ENCODE data around the gene GPRC5B. TPM values are rescaled to one million over a fixed set of nuclear protein-coding genes. Genes with fewer than 3 reads are reported as not detected.
A peak's percentile ranks its signal among the peaks of the same experiment; 100 is the strongest.

The GPRC5B gene
- total and polyA plus RNA-seq, 2 of the 8 experiments (the other 6 are each of a cell fraction or from before 2014, with no cell fraction given), result 106 to 160 TPM

DNA sequence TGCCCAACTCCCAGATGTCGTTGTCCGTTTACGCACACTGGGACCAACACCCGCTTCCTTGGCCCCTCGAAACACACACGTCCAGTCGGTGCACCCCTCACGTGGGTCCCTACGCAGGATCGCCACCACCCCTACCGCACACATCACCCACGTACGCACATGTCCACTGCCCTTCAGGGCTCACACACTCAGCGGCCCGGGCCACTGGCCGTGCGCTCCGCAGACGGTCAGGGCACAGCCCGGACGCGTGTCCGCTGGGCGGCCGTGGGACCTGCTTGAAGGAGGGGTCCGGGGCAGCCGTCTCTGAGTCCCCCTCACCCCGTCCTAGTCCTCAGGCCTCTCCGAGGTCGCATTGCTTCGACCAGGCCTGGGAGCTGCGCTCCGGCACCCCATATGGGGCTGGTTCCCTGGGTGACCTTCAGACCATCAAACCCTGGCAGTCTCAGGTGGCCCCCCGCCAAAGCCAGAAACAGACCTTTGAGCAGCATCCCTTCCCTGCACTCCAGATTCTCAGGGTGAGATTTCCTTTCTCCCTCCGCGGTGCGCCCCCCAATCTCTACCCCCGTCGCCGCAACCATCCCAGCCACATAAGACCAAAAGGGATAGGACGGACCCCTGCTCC is 914 bp upstream of the GPRC5B start:
- no peak for FAIRE-seq
- peak overlapping the region; percentile 17 for H4K91ac ChIP-seq (replicated peaks; ENCODE audit: insufficient read length, low read length)
- POLR2A ChIA-PET (ENCODE audit: partially characterized antibody), result interaction anchor here (1.4 to 2.2 kb wide), 4 partner anchors 28 to 329 kb away, joined by 3 to 8 read pairs (median 6); partner anchors contain the start of genes IQCK and KNOP1
- TF ChIP-seq KDM4A (IDR thresholded peaks at IDR 0.05; ENCODE audit: low read depth, low read length, severe bottlenecking), result no peak
- TF ChIP-seq EGR1 (IDR thresholded peaks at IDR 0.05; ENCODE audit: borderline replicate concordance, low read depth, low read length), result no peak
- no peak for TF ChIP-seq HDAC6 (IDR thresholded peaks at IDR 0.05; ENCODE audit: low read depth, low read length)
- no peak; a peak in 1 of 4 replicates for TF ChIP-seq RAD21 (IDR thresholded peaks at IDR 0.05 in 1 of 2, conservative IDR thresholded peaks at IDR 0.05 in 1 of 2; ENCODE audit: low read depth in 2 of 2, low read length in 2 of 2)
- no peak for TF ChIP-seq BACH1 (IDR thresholded peaks at IDR 0.05; ENCODE audit: low read length)
- TF ChIP-seq TCF12 (IDR thresholded peaks at IDR 0.05; ENCODE audit: low read depth, low read length), result no peak
- no peak for TF ChIP-seq NRF1 (IDR thresholded peaks at IDR 0.05; ENCODE audit: low read depth, low read length)
- no peak for TF ChIP-seq KDM5A (IDR thresholded peaks at IDR 0.05; ENCODE audit: low read length)
- no peak for TF ChIP-seq SIX5 (IDR thresholded peaks at IDR 0.05; ENCODE audit: low read depth, low read length)
- TF ChIP-seq POLR2A (IDR thresholded peaks at IDR 0.05; ENCODE audit: control extremely low read depth in 1 of 2, low read depth in 2 of 2, low read length in 2 of 2), result no peak
- TF ChIP-seq, protein P1, sequence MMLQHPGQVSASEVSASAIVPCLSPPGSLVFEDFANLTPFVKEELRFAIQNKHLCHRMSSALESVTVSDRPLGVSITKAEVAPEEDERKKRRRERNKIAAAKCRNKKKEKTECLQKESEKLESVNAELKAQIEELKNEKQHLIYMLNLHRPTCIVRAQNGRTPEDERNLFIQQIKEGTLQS (IDR thresholded peaks at IDR 0.05; ENCODE audit: insufficient read depth, low read depth, low read length), result no peak
- TF ChIP-seq ASH2L (IDR thresholded peaks at IDR 0.05; ENCODE audit: low read length), result no peak

More for the DNA sequence above, 914 bp upstream of the GPRC5B start:
- Histone ChIP-seq H3K23ac (ENCODE audit: insufficient read length) (no peak overlapping the region), H3K4me3 (ENCODE audit: extremely low read depth in 1 of 4, insufficient read depth in 2 of 4, low read depth in 3 of 4, low read length in 4 of 4) (peak overlapping the region in 1 of 4 experiments; percentile 59; a peak in 1 of 8 replicates), H3K56ac (replicated peaks; ENCODE audit: insufficient read length, low read depth, low read length) (no peak overlapping the region), H3K4ac (replicated peaks; ENCODE audit: insufficient read length, low read depth, low read length) (peak overlapping the region; percentile 3), H3K27ac (ENCODE audit: low read depth, low read length) (no peak overlapping the region), H3K14ac (ENCODE audit: insufficient read length) (no peak overlapping the region), H2BK5ac (ENCODE audit: low read depth, low read length) (peak overlapping the region; percentile 54; the same call in 1 of the 2 replicates), H4K8ac (ENCODE audit: extremely low read depth, insufficient read depth, low read length) (no peak overlapping the region), H3K23me2 (ENCODE audit: low read depth, low read length) (peaks cover 13% of the 10 kb centered on the region; the same call in 1 of the 2 replicates), H2BK120ac (replicated peaks; ENCODE audit: low read depth, low read length) (no peak overlapping the region), H3K36me3 (ENCODE audit: control insufficient read depth in 2 of 4, insufficient read depth in 4 of 4, low read length in 3 of 4) (peaks cover 0 to 10% (median 2%) of the 10 kb centered on the region in 4 experiments; a peak in 2 of 8 replicates), H2AFZ (ENCODE audit: low read length) (no peak overlapping the region; the same call in 1 of the 2 replicates), H4K5ac (ENCODE audit: insufficient read length, low read depth, low read length) (no peak overlapping the region), H2BK12ac (ENCODE audit: low read depth, low read length) (peak overlapping the region; percentile 98), H2AK5ac (ENCODE audit: low read depth, low read length) (peak overlapping the region; percentile 91), H2BK20ac (ENCODE audit: low read length) (peak overlapping the region; percentile 73), H3K18ac (ENCODE audit: extremely low read depth, low read length) (peak overlapping the region; percentile 68; the same call in 1 of the 2 replicates), H3K9me3 (ENCODE audit: insufficient read depth in 2 of 2, low read depth in 1 of 2, low read length in 1 of 2) (no peaks in the 10 kb centered on the region), H3K79me2 (ENCODE audit: control insufficient read depth in 1 of 2, insufficient read depth in 2 of 2, low read length in 2 of 2) (peaks cover 7 to 33% of the 10 kb centered on the region in 2 experiments), H3K9ac (replicated peaks in 1 of 4; ENCODE audit: extremely low read depth in 1 of 4, low read depth in 3 of 4, low read length in 3 of 4) (no peak overlapping the region), H3K79me1 (ENCODE audit: low read depth, low read length) (peaks cover 6% of the 10 kb centered on the region; the same call in 1 of the 2 replicates), H2BK15ac (ENCODE audit: low read length) (peak overlapping the region; percentile 84; the same call in 1 of the 2 replicates), H3K27me3 (replicated peaks in 1 of 4; ENCODE audit: control insufficient read depth in 3 of 4, extremely low read depth in 1 of 4, insufficient read depth in 3 of 4, low read length in 3 of 4) (peaks cover 0 to 11% (median 7%) of the 10 kb centered on the region in 4 experiments; a peak in 5 of 7 replicates), H3K4me2 (ENCODE audit: insufficient read depth in 1 of 2, low read depth in 2 of 2, low read length in 2 of 2) (peak overlapping the region in 1 of 2 experiments; percentile 97; a peak in 2 of 4 replicates), H4K20me1 (replicated peaks in 1 of 2; ENCODE audit: control insufficient read depth in 1 of 2, insufficient read depth in 2 of 2, low read length in 2 of 2) (peaks cover 2% of the 10 kb centered on the region in 2 experiments), H3K4me1 (replicated peaks in 1 of 4; ENCODE audit: control insufficient read depth in 3 of 4, insufficient read depth in 4 of 4, low read length in 3 of 4) (peaks cover 3 to 16% (median 15%) of the 10 kb centered on the region in 4 experiments)
- peak in 1 of 2 experiments; percentile 68 for DNase-seq (ENCODE audit: low read depth in 1 of 2, low spot score in 2 of 2)
- WGBS, 2 experiments (ENCODE audit: extremely low coverage in 1 of 2, insufficient coverage in 1 of 2, insufficient read length in 1 of 2, insufficient replicate concordance in 2 of 2, low coverage in 1 of 2, low lambda C conversion rate in 2 of 2, missing lambda C conversion rate in 1 of 2), result 90% methylated on average over 37 of the region's 41 CpGs; no CpG with 5 or more reads in 1 of the 2 experiments
- CTCF ChIA-PET (ENCODE audit: partially characterized antibody), result interaction anchor here (0.7 to 4.9 kb wide), 10 partner anchors 9 to 457 kb away, joined by 3 to 57 read pairs (median 4); no protein-coding TSS in a partner anchor
